Ectodermal cell (in vitro differentiated cells): ENCODE measurements around the gene VGLL2.
"Not testable (repeated sequence)": the region's sequence is repeated elsewhere in the genome, so short reads cannot be mapped to it uniquely, and the experiment has no call there.

Source experiments
- H3K27ac ChIP-seq: 2 replicates; pipeline ENCODE4 v1.7.0; 2013; ENCODE audit warnings: mild to moderate bottlenecking, low read depth, low read length; ENCODE audit not compliant: insufficient read depth, poor library complexity, severe bottlenecking
- H3K27me3 ChIP-seq: 2 replicates; pipeline ENCODE4 v1.7.0; 2013; ENCODE audit warnings: mild to moderate bottlenecking, low read length; ENCODE audit not compliant: insufficient read depth, control insufficient read depth, poor library complexity, severe bottlenecking
- H3K36me3 ChIP-seq: one replicate; pipeline ENCODE4 v1.7.0; 2013; ENCODE audit warnings: low read length; ENCODE audit not compliant: control insufficient read depth, insufficient read depth
- H3K4me1 ChIP-seq: one replicate; pipeline ENCODE4 v1.7.0; 2013; ENCODE audit warnings: low read length; ENCODE audit not compliant: control insufficient read depth, insufficient read depth
- H3K4me3 ChIP-seq: 2 replicates; pipeline ENCODE4 v1.7.0; 2013; ENCODE audit warnings: low read depth, low read length, control low read depth; ENCODE audit not compliant: insufficient read depth
- H3K9me3 ChIP-seq: 2 replicates; pipeline ENCODE4 v1.7.0; 2013; ENCODE audit warnings: mild to moderate bottlenecking, low read length, moderate library complexity; ENCODE audit not compliant: control insufficient read depth
- WGBS, 2 experiments: methylation state at CpG; one replicate each; pipeline ENCODE4 v1.1.7; 2013; ENCODE audit warnings: missing lambda C conversion rate in 2 of 2; 5-methylcytosine and 5-hydroxymethylcytosine counted together

The VGLL2 gene

GRCh38 chr6:117244571-117244970, 20.8 kb upstream of the VGLL2 start:
- H3K27ac ChIP-seq, H3K36me3 ChIP-seq, H3K4me1 ChIP-seq, H3K9me3 ChIP-seq, H3K4me3 ChIP-seq, H3K27me3 ChIP-seq: not testable (repeated sequence)
- 52 to 62% methylated on average over 13 of the region's 13 CpGs for WGBS, 2 experiments

- H3K27ac ChIP-seq, H3K27me3 ChIP-seq, H3K4me3 ChIP-seq, H3K36me3 ChIP-seq, H3K4me1 ChIP-seq, H3K9me3 ChIP-seq: not testable (repeated sequence)
- WGBS, 2 experiments, result 60 to 61% methylated on average over 17 to 19 of the region's 20 CpGs
Measured at GRCh38 chr6:117244979-117245378, 20.4 kb upstream of the VGLL2 start.

- Histone ChIP-seq H3K36me3 (no peaks in the 10 kb centered on the region), H3K4me3 (no peak overlapping the region), H3K4me1 (no peaks in the 10 kb centered on the region), H3K27me3 (no peaks in the 10 kb centered on the region), H3K27ac (no peak overlapping the region), H3K9me3 (no peaks in the 10 kb centered on the region)
- 100% methylated on average over 1 of the region's 2 CpGs; no CpG with 5 or more reads in 1 of the 2 experiments for WGBS, 2 experiments
Measured at GRCh38 chr6:117253785-117254184, 11.6 kb upstream of the VGLL2 start.

- WGBS, 2 experiments, result 86 to 94% methylated on average over 8 of the region's 8 CpGs
- H3K4me3 ChIP-seq, result no peak overlapping the region
- H3K4me1 ChIP-seq, result peaks cover 7% of the 10 kb centered on the region
- peaks cover 76% of the 10 kb centered on the region for H3K27me3 ChIP-seq
- no peaks in the 10 kb centered on the region for H3K36me3 ChIP-seq
- H3K9me3 ChIP-seq, result no peaks in the 10 kb centered on the region
- no peak overlapping the region for H3K27ac ChIP-seq
Measured at GRCh38 chr6:117262799-117263198, 2.6 kb upstream of the VGLL2 start.

GRCh38 chr6:117263353-117263927, 1.9 kb upstream of the VGLL2 start:
- no peaks in the 10 kb centered on the region for H3K36me3 ChIP-seq
- no peak overlapping the region for H3K4me3 ChIP-seq
- no peaks in the 10 kb centered on the region for H3K9me3 ChIP-seq
- peaks cover 7% of the 10 kb centered on the region for H3K4me1 ChIP-seq
- peaks cover 82% of the 10 kb centered on the region for H3K27me3 ChIP-seq
- WGBS, 2 experiments, result 90 to 91% methylated on average over 27 of the region's 27 CpGs
- H3K27ac ChIP-seq, result no peak overlapping the region

- Histone ChIP-seq H3K27me3 (peaks cover 91% of the 10 kb centered on the region), H3K4me1 (peaks cover 7% of the 10 kb centered on the region), H3K9me3 (no peaks in the 10 kb centered on the region), H3K4me3 (peak overlapping the region; percentile 36), H3K27ac (no peak overlapping the region), H3K36me3 (no peaks in the 10 kb centered on the region)
- 15 to 17% methylated on average over 8 of the region's 8 CpGs for WGBS, 2 experiments
Measured at GRCh38 chr6:117264369-117264691, 1.0 kb upstream of the VGLL2 start.

GRCh38 chr6:117264692-117265409, 507 bp upstream of the VGLL2 start:
- H3K9me3 ChIP-seq, result no peaks in the 10 kb centered on the region
- H3K27ac ChIP-seq, result no peak overlapping the region
- no peaks in the 10 kb centered on the region for H3K36me3 ChIP-seq
- H3K4me3 ChIP-seq, result peak overlapping the region; percentile 36
- WGBS, 2 experiments, result 1% methylated on average over 39 of the region's 39 CpGs
- peaks cover 96% of the 10 kb centered on the region for H3K27me3 ChIP-seq
- peaks cover 8% of the 10 kb centered on the region for H3K4me1 ChIP-seq

- WGBS, 2 experiments, result 20 to 25% methylated on average over 15 to 16 of the region's 16 CpGs
- no peaks in the 10 kb centered on the region for H3K36me3 ChIP-seq
- H3K27me3 ChIP-seq, result peaks cover 99% of the 10 kb centered on the region
- H3K9me3 ChIP-seq, result no peaks in the 10 kb centered on the region
- H3K4me1 ChIP-seq, result peaks cover 10% of the 10 kb centered on the region
- no peak overlapping the region for H3K27ac ChIP-seq
- peak overlapping the region; percentile 36 for H3K4me3 ChIP-seq
Measured at GRCh38 chr6:117266257-117267053, 1.1 kb downstream of the VGLL2 start.

GRCh38 chr6:117267054-117267347, 1.6 kb downstream of the VGLL2 start:
- peaks cover 10% of the 10 kb centered on the region for H3K4me1 ChIP-seq
- 59 to 64% methylated on average over 4 to 5 of the region's 5 CpGs for WGBS, 2 experiments
- H3K27me3 ChIP-seq, result peaks cover 99% of the 10 kb centered on the region
- no peaks in the 10 kb centered on the region for H3K36me3 ChIP-seq
- H3K9me3 ChIP-seq, result no peaks in the 10 kb centered on the region
- H3K27ac ChIP-seq, result no peak overlapping the region
- no peak overlapping the region for H3K4me3 ChIP-seq

GRCh38 chr6:117267766-117268534, 2.6 kb downstream of the VGLL2 start:
- peaks cover 10% of the 10 kb centered on the region for H3K4me1 ChIP-seq
- 11 to 13% methylated on average over 11 of the region's 11 CpGs for WGBS, 2 experiments
- no peak overlapping the region for H3K4me3 ChIP-seq
- H3K27me3 ChIP-seq, result peaks cover 99% of the 10 kb centered on the region
- no peak overlapping the region for H3K27ac ChIP-seq
- no peaks in the 10 kb centered on the region for H3K9me3 ChIP-seq
- no peaks in the 10 kb centered on the region for H3K36me3 ChIP-seq
